Lung (tissue), 12 donors: ENCODE data around the gene GRK4. TPM values are rescaled to one million over a fixed set of nuclear protein-coding genes. Genes with fewer than 3 reads are reported as not detected.
A peak's percentile ranks its signal among the peaks of the same experiment; 100 is the strongest.
"Not testable (repeated sequence)": the region's sequence is repeated elsewhere in the genome, so short reads cannot be mapped to it uniquely, and the experiment has no call there.

Experiments used
- ATAC-seq: fragments of 200-7000 bp; cut with Tn5 transposase; one replicate; pipeline ENCODE4 v1.9.1; 2020; ENCODE audit warnings: moderate number of reproducible peaks; ENCODE audit not compliant: insufficient read depth, low FRiP score
- DNase-seq, 3 donors: peaks; one replicate each; pipeline ENCODE4 v3.0.0-alpha.2; 2013 to 2017
- H3K27ac ChIP-seq, 2 donors: one replicate each; pipeline ENCODE4 v1.5.1; 2013; ENCODE audit warnings: mild to moderate bottlenecking in 2 of 2, moderate library complexity in 2 of 2, control low read depth in 1 of 2, inconsistent platforms in 1 of 2, low read depth in 1 of 2, low read length in 1 of 2
- H3K27me3 ChIP-seq, 3 donors: one replicate each; pipeline ENCODE4 v1.5.1; 2013; ENCODE audit warnings: low read length in 2 of 3; ENCODE audit not compliant: control insufficient read depth in 3 of 3, insufficient read depth in 3 of 3
- H3K36me3 ChIP-seq, 4 donors: one replicate each; pipeline ENCODE4 v1.5.1; 2013; ENCODE audit warnings: low read length in 4 of 4, mild to moderate bottlenecking in 1 of 4, moderate library complexity in 1 of 4; ENCODE audit not compliant: control insufficient read depth in 4 of 4, insufficient read depth in 4 of 4
- H3K4me1 ChIP-seq, 5 donors: one replicate each; pipeline ENCODE4 v1.5.1; 2013; ENCODE audit warnings: low read length in 5 of 5, mild to moderate bottlenecking in 2 of 5, moderate library complexity in 1 of 5; ENCODE audit not compliant: control insufficient read depth in 5 of 5, insufficient read depth in 5 of 5
- H3K4me3 ChIP-seq: one replicate; pipeline ENCODE4 v1.5.1; 2013; ENCODE audit warnings: mild to moderate bottlenecking, control low read depth, moderate library complexity
- H3K9ac ChIP-seq, 2 donors: one replicate each; pipeline ENCODE4 v1.5.1; 2013; ENCODE audit warnings: low read length in 2 of 2, control low read depth in 1 of 2; ENCODE audit not compliant: insufficient read depth in 1 of 2
- H3K9me3 ChIP-seq, 4 donors: one replicate each; pipeline ENCODE4 v1.5.1; 2013; ENCODE audit warnings: low read length in 3 of 4, mild to moderate bottlenecking in 1 of 4, moderate library complexity in 1 of 4; ENCODE audit not compliant: control insufficient read depth in 4 of 4, insufficient read depth in 3 of 4
- WGBS, 2 donors: extraction: QIAGEN DNeasy Blood & Tissue Kit; methylation state at CpG; one replicate each; pipeline ENCODE4 v1.1.7; 2013; 5-methylcytosine and 5-hydroxymethylcytosine counted together
- polyA plus RNA-seq, 2 donors: library from polyadenylated mRNA; stranded (reverse); fragments of 200-250 nt; gene quantifications; one replicate each; pipeline ENCODE4 v1.2.1, GENCODE V29; 2013
- total RNA-seq, 2 donors: library from RNA; depleted of rRNA in 1 of 2; stranded (reverse); fragments of >200 nt in 1 of 2; gene quantifications; one replicate each; pipeline ENCODE4 v1.2.1, GENCODE V29; 2014 to 2021
- TF ChIP-seq, protein P1 (sequence below): IDR thresholded peaks from 2 replicates; pipeline ENCODE4 v1.5.1; 2012; ENCODE audit warnings: mild to moderate bottlenecking; ENCODE audit errors: control extremely low read depth, extremely low read depth
- donor health status: control.
- donor health status: control.
- donor health status: Bipolar disorder and iron deficiency.
- donor health status: healthy.
- donor health status: DM: yes; HTN: yes; CAD: no.

GRK4 gene
- total and polyA plus RNA-seq, 4 donors, result 1.8 to 6.7 (median 3.2) TPM

DNA sequence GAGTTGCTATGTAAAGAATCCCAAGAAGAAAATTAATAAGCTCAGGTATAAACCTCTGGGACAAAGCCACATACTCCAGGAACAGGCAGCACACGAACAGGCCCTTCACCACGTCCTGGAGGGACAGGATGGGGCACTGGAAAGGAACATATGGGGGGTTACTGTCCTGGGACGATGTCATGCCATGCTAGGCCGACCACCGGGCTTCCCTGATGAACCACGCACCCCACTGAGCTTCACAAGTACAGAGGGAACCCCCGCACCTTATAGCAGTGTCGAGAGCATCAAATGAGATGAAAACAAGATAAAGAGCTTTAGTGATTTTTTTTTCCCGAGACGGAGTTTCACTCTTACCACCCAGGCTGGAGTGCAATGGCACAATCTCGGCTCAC lies 19.3 kb upstream of the GRK4 start:
- Histone ChIP-seq H3K27ac (no peak overlapping the region), H3K36me3 (peaks cover 19 to 75% (median 46%) of the 10 kb centered on the region in 4 donors), H3K4me1 (no peaks in the 10 kb centered on the region), H3K4me3 (no peak overlapping the region), H3K9me3 (no peaks in the 10 kb centered on the region), H3K9ac (no peak overlapping the region), H3K27me3 (no peaks in the 10 kb centered on the region)
- no peak for ATAC-seq
- DNase-seq, result peak in 1 of 3 donors; percentile 4
- WGBS, 2 donors, result 84 to 92% methylated on average over 11 of the region's 11 CpGs
- TF ChIP-seq, protein P1, sequence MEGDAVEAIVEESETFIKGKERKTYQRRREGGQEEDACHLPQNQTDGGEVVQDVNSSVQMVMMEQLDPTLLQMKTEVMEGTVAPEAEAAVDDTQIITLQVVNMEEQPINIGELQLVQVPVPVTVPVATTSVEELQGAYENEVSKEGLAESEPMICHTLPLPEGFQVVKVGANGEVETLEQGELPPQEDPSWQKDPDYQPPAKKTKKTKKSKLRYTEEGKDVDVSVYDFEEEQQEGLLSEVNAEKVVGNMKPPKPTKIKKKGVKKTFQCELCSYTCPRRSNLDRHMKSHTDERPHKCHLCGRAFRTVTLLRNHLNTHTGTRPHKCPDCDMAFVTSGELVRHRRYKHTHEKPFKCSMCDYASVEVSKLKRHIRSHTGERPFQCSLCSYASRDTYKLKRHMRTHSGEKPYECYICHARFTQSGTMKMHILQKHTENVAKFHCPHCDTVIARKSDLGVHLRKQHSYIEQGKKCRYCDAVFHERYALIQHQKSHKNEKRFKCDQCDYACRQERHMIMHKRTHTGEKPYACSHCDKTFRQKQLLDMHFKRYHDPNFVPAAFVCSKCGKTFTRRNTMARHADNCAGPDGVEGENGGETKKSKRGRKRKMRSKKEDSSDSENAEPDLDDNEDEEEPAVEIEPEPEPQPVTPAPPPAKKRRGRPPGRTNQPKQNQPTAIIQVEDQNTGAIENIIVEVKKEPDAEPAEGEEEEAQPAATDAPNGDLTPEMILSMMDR, result no peak

- DNase-seq, result peak in 1 of 3 donors; percentile 4
- ATAC-seq, result no peak
Measured at GRCh38 chr4:2944586-2945526, 18.5 kb upstream of the GRK4 start.

GRCh38 chr4:2945619-2946604 lies 17.5 kb upstream of the GRK4 start:
- WGBS, 2 donors, result 93 to 97% methylated on average over 27 to 28 of the region's 30 CpGs
- DNase-seq, result not testable (repeated sequence)

More at GRCh38 chr4:2944586-2945526, 18.5 kb upstream of the GRK4 start:
- H3K27ac ChIP-seq, result no peak overlapping the region
- H3K27me3 ChIP-seq, result no peaks in the 10 kb centered on the region
- no peaks in the 10 kb centered on the region for H3K9me3 ChIP-seq
- TF ChIP-seq, protein P1, result no peak
- H3K4me3 ChIP-seq, result no peak overlapping the region
- WGBS, 2 donors, result 88 to 89% methylated on average over 30 of the region's 30 CpGs
- H3K36me3 ChIP-seq, result peaks cover 22 to 75% (median 45%) of the 10 kb centered on the region in 4 donors
- H3K4me1 ChIP-seq, result no peaks in the 10 kb centered on the region
- no peak overlapping the region for H3K9ac ChIP-seq

More at GRCh38 chr4:2945619-2946604, 17.5 kb upstream of the GRK4 start:
- peaks cover 24 to 70% (median 52%) of the 10 kb centered on the region in 4 donors for H3K36me3 ChIP-seq
- ATAC-seq, H3K27me3 ChIP-seq, H3K9me3 ChIP-seq, H3K4me3 ChIP-seq, H3K27ac ChIP-seq, H3K9ac ChIP-seq, H3K4me1 ChIP-seq: not testable (repeated sequence)
